Caco-2 (cell line): Measurements from ENCODE around the gene TRIM15. TPM values are rescaled to one million over a fixed set of nuclear protein-coding genes. Genes with fewer than 3 reads are reported as not detected.
"Not testable (repeated sequence)": the region's sequence is repeated elsewhere in the genome, so short reads cannot be mapped to it uniquely, and the experiment has no call there.

Experiments
- Bru-seq: library from RNA; stranded (reverse); fragments of 400-500 nt; gene quantifications from one replicate; lab custom pipeline; 2021; lab: Mats Ljungman, UMichigan
- BruChase-seq, 2 experiments: library from RNA; stranded (reverse); fragments of 400-500 nt; gene quantifications; one replicate each; lab custom pipeline; 2021; lab: Mats Ljungman, UMichigan
- BruUV-seq: library from RNA; stranded (reverse); fragments of 400-500 nt; replicated peaks from 2 replicates; lab custom pipeline; 2021; lab: Mats Ljungman, UMichigan
- CTCF ChIA-PET: fragments of 300-600 bp; sonication (Branson Sonifier 250); formaldehyde crosslinking; loops from one replicate; lab custom pipeline; 2022; ENCODE audit warnings: antibody characterized with exemption; lab: Charles Lee
- POLR2A ChIA-PET: fragments of 300-600 bp; sonication (Branson Sonifier 250); formaldehyde crosslinking; loops from one replicate; lab custom pipeline; 2022; ENCODE audit warnings: antibody characterized with exemption; lab: Charles Lee
- DNase-seq, 2 experiments: peaks; one replicate each; pipeline versions ENCODE4 v3.0.0 to v3.0.0-alpha.2; 2020 to 2022
- H3K27me3 ChIP-seq: replicated peaks from 2 replicates; pipeline ENCODE4 v1.6.0; 2011; ENCODE audit warnings: low read length; ENCODE audit not compliant: control insufficient read depth, insufficient read depth
- H3K36me3 ChIP-seq: 2 replicates; pipeline ENCODE4 v1.5.1; 2011; ENCODE audit warnings: low read length; ENCODE audit not compliant: control insufficient read depth, insufficient read depth
- H3K4me1 ChIP-seq: fragments of 250-450 bp; sonication (Bioruptor Pico); 2 replicates; pipeline ENCODE4 v1.5.1; 2020; ENCODE audit warnings: mild to moderate bottlenecking
- H3K4me3 ChIP-seq: 2 replicates; pipeline ENCODE4 v1.5.1; 2011; ENCODE audit warnings: low read depth, mild to moderate bottlenecking, control low read depth, low read length
- H3K9me3 ChIP-seq: fragments of 250-450 bp; sonication (Bioruptor Pico); 2 replicates; pipeline ENCODE4 v1.5.1; 2020; ENCODE audit warnings: mild to moderate bottlenecking, moderate library complexity
- H3K27ac Mint-ChIP-seq: one replicate; pipeline ENCODE4 v1.8.0; 2022; ENCODE audit warnings: mixed read lengths; ENCODE audit not compliant: unreplicated experiment
- H3K27me3 Mint-ChIP-seq: one replicate; pipeline ENCODE4 v1.8.0; 2022; ENCODE audit warnings: mixed read lengths; ENCODE audit not compliant: insufficient read depth, unreplicated experiment
- H3K36me3 Mint-ChIP-seq: one replicate; pipeline ENCODE4 v1.8.0; 2022; ENCODE audit warnings: mild to moderate bottlenecking, mixed read lengths; ENCODE audit not compliant: insufficient read depth, unreplicated experiment
- H3K4me1 Mint-ChIP-seq: one replicate; pipeline ENCODE4 v1.8.0; 2022; ENCODE audit warnings: low read depth, mixed read lengths; ENCODE audit not compliant: unreplicated experiment
- H3K4me3 Mint-ChIP-seq: one replicate; pipeline ENCODE4 v1.8.0; 2022; ENCODE audit warnings: mild to moderate bottlenecking, moderate library complexity, mixed read lengths; ENCODE audit not compliant: unreplicated experiment
- H3K9me3 Mint-ChIP-seq: one replicate; pipeline ENCODE4 v1.8.0; 2022; ENCODE audit warnings: mixed read lengths; ENCODE audit not compliant: unreplicated experiment
- CTCF ChIP-seq, 2 experiments: fragments of 200-600 bp in 1 of 2; IDR thresholded peaks; 1 replicate in 1 of 2; 2 replicates in 1 of 2; pipeline versions ENCODE4 v1.5.1 to v1.8.0; 2011 to 2022; ENCODE audit warnings: antibody characterized with exemption in 1 of 2, control low read depth in 1 of 2, inconsistent platforms in 1 of 2, low read depth in 1 of 2, low read length in 1 of 2, mild to moderate bottlenecking in 1 of 2, moderate library complexity in 1 of 2; ENCODE audit not compliant: insufficient read depth in 1 of 2, severe bottlenecking in 1 of 2, unreplicated experiment in 1 of 2
- intact Hi-C: fragments of 100-400 bp; cut with micrococcal nuclease; formaldehyde crosslinking; loops from one replicate; pipeline ENCODE4 v1.10.0; 2022; ENCODE audit not compliant: unreplicated experiment
- long read RNA-seq: library from polyadenylated mRNA; stranded (forward); transcript quantifications from one replicate; pipeline ENCODE4 v2.0.0, GENCODE V29; 2022
- total RNA-seq: library from RNA; stranded (reverse); gene quantifications from 2 replicates; pipeline ENCODE4 v1.2.3, GENCODE V29; 2022

TRIM15 gene
- total RNA-seq, result 5.2 and 6.9 TPM in 2 replicates
- Bru-seq, nascent RNA, result percentile 65 among the genes with signal in this experiment
- BruChase-seq, experiment 1, labeled RNA remaining after a 2-hour chase, result percentile 59 among the genes with signal in this experiment
- BruChase-seq, experiment 2, labeled RNA remaining after a 6-hour chase, result percentile 52 among the genes with signal in this experiment
- long read RNA-seq, transcript TRIM15-207 (7 exons, 2,214 nt), result major isoform, 6 of 10 reads
- long read RNA-seq, partial matches to known transcripts, result 0 of 10 reads
- long read RNA-seq, other reads (novel, unspliced or antisense), result 4 of 10 reads

GRCh38 chr6:30163090-30163917 is at the start of gene TRIM15:
TRIM15 (plus strand) TSS chr6:30163546; CDS start chr6:30163685, 139 bp downstream.
- Mint-ChIP-seq H3K9me3 (no peaks in the 10 kb centered on the region), H3K27ac (peak within 1 kb of the TSS; percentile 92), H3K36me3 (no peaks in the 10 kb centered on the region), H3K4me1 (peaks cover 14% of the 10 kb centered on the region), H3K4me3 (peak within 1 kb of the TSS; percentile 92), H3K27me3 (no peaks in the 10 kb centered on the region)
- ChIA-PET POLR2A (no interaction called here), CTCF (interaction anchor here (1.0 to 2.2 kb wide), 2 partner anchors 32 to 60 kb away, joined by 4 to 12 read pairs; no protein-coding TSS in a partner anchor)
- no peaks in the 10 kb centered on the region for H3K4me1 ChIP-seq
- peaks cover 1% of the 10 kb centered on the region for H3K36me3 ChIP-seq
- peak; percentile 85 to 91 for DNase-seq
- H3K27me3 ChIP-seq, result no peaks in the 10 kb centered on the region
- intact Hi-C loops, result loop anchor here (1.0 to 5.0 kb wide), 3 partner anchors 43 to 101 kb away; partner anchors contain the start of gene POLR1H
- no peak for TF ChIP-seq CTCF (IDR thresholded peaks at IDR 0.05; ENCODE audit: insufficient read depth in 1 of 2, low read depth in 1 of 2, low read length in 1 of 2, severe bottlenecking in 1 of 2, unreplicated experiment in 1 of 2)
- H3K4me3 ChIP-seq, result peak within 1 kb of the TSS; percentile 89
- H3K9me3 ChIP-seq, result no peaks in the 10 kb centered on the region
- BruUV-seq, result TSS peak; percentile 77

- no peaks in the 10 kb centered on the region for H3K9me3 Mint-ChIP-seq
- DNase-seq, result no peak
- POLR2A ChIA-PET, result no interaction called here
- H3K36me3 Mint-ChIP-seq, result no peaks in the 10 kb centered on the region
- no peak overlapping the region for H3K4me3 ChIP-seq
- H3K27ac Mint-ChIP-seq, result no peak overlapping the region
- no peaks in the 10 kb centered on the region for H3K27me3 Mint-ChIP-seq
- peaks cover 32% of the 10 kb centered on the region for H3K4me1 Mint-ChIP-seq
- no peaks in the 10 kb centered on the region for H3K9me3 ChIP-seq
- BruUV-seq, result no TSS peak
- intact Hi-C loops, result no loop called here
- no peaks in the 10 kb centered on the region for H3K36me3 ChIP-seq
- no peak overlapping the region for H3K4me3 Mint-ChIP-seq
- CTCF ChIA-PET, result interaction anchor here (1.8 kb wide), 1 partner anchor 17 kb away, joined by 5 read pairs; no protein-coding TSS in a partner anchor
- H3K4me1 ChIP-seq, result peaks cover 26% of the 10 kb centered on the region
- TF ChIP-seq CTCF (IDR thresholded peaks at IDR 0.05; ENCODE audit: insufficient read depth in 1 of 2, low read depth in 1 of 2, low read length in 1 of 2, severe bottlenecking in 1 of 2, unreplicated experiment in 1 of 2), result no peak
- H3K27me3 ChIP-seq, result no peaks in the 10 kb centered on the region
Measured at GRCh38 chr6:30113841-30114240, 49.5 kb upstream of the TRIM15 start.

- Mint-ChIP-seq H3K4me3 (no peak overlapping the region), H3K27me3 (no peaks in the 10 kb centered on the region), H3K27ac (no peak overlapping the region), H3K36me3 (no peaks in the 10 kb centered on the region), H3K9me3 (no peaks in the 10 kb centered on the region), H3K4me1 (peaks cover 35% of the 10 kb centered on the region)
- H3K4me1 ChIP-seq, result peaks cover 37% of the 10 kb centered on the region
- H3K27me3 ChIP-seq, result no peaks in the 10 kb centered on the region
- ChIA-PET CTCF (interaction anchor here (0.6 to 0.7 kb wide), 2 partner anchors 28 to 131 kb away, joined by 3 to 11 read pairs; no protein-coding TSS in a partner anchor), POLR2A (no interaction called here)
- no peak for TF ChIP-seq CTCF (IDR thresholded peaks at IDR 0.05; ENCODE audit: insufficient read depth in 1 of 2, low read depth in 1 of 2, low read length in 1 of 2, severe bottlenecking in 1 of 2, unreplicated experiment in 1 of 2)
- BruUV-seq, result no TSS peak
- H3K9me3 ChIP-seq, result no peaks in the 10 kb centered on the region
- intact Hi-C loops, result no loop called here
- H3K4me3 ChIP-seq, result no peak overlapping the region
- H3K36me3 ChIP-seq, result no peaks in the 10 kb centered on the region
- DNase-seq, result no peak
Measured at GRCh38 chr6:30116724-30117123, 46.6 kb upstream of the TRIM15 start.

GRCh38 chr6:30118691-30119090 is 44.7 kb upstream of the TRIM15 start:
- H3K4me3 Mint-ChIP-seq, intact Hi-C loops, H3K27me3 Mint-ChIP-seq, H3K4me3 ChIP-seq, H3K27me3 ChIP-seq, H3K9me3 ChIP-seq, BruUV-seq, H3K36me3 Mint-ChIP-seq, CTCF ChIA-PET, H3K9me3 Mint-ChIP-seq, DNase-seq, H3K36me3 ChIP-seq, POLR2A ChIA-PET: not testable (repeated sequence)
- Mint-ChIP-seq H3K27ac (peak overlapping the region; percentile 54), H3K4me1 (peaks cover 29% of the 10 kb centered on the region)
- peaks cover 36% of the 10 kb centered on the region for H3K4me1 ChIP-seq
